Erythroblast (primary cell): ENCODE results near the gene MILR1.

Source experiments
- DNase-seq, 2 experiments: peaks; one replicate each; lab custom pipeline; 2025; lab: John Stamatoyannopoulos, UW
- GATA1 ChIP-seq: IDR thresholded peaks from 2 replicates; pipeline ENCODE4 v1.6.1; 2011; ENCODE audit warnings: low read depth, mild to moderate bottlenecking, control low read depth, low read length, moderate library complexity
- POLR2A ChIP-seq: IDR thresholded peaks from 2 replicates; pipeline ENCODE4 v1.6.1; 2011; ENCODE audit warnings: mild to moderate bottlenecking, low read length

The MILR1 gene

GRCh38 chr17:64506201-64506575 is 57.3 kb downstream of the MILR1 start, which contains the start of gene DDX5:
Gene DDX5 (minus strand): TSS chr17:64506289. CDS start chr17:64506119, 170 bp downstream.
- peak; percentile 99 for DNase-seq
- no peak for TF ChIP-seq GATA1
- peak; percentile 97 for TF ChIP-seq POLR2A

- no peak for TF ChIP-seq GATA1
- TF ChIP-seq POLR2A, result peak; percentile 88
- peak; percentile 99 for DNase-seq
Observed at GRCh38 chr17:64506576-64507412, 57.9 kb downstream of the MILR1 start, which contains the start of gene CEP95. Gene CEP95 (plus strand): TSS chr17:64506977. CDS start chr17:64507098, 121 bp downstream.

- TF ChIP-seq POLR2A, result no peak
- no peak for TF ChIP-seq GATA1
- DNase-seq, result peak; percentile 78 to 82
Observed at GRCh38 chr17:64507413-64507782, 58.5 kb downstream of the MILR1 start.

GRCh38 chr17:64508683-64509082 is 59.8 kb downstream of the MILR1 start:
- no peak for DNase-seq
- TF ChIP-seq GATA1, result no peak
- TF ChIP-seq POLR2A, result no peak

- DNase-seq, result no peak
- TF ChIP-seq GATA1 (no peak), POLR2A (no peak)
Observed at GRCh38 chr17:64509179-64509578, 60.3 kb downstream of the MILR1 start.

- no peak for TF ChIP-seq GATA1
- DNase-seq, result no peak
Observed at GRCh38 chr17:64515419-64515818, 66.5 kb downstream of the MILR1 start.

- no peak for TF ChIP-seq POLR2A
- no peak for TF ChIP-seq GATA1
- DNase-seq, result no peak
Observed at GRCh38 chr17:64515829-64516228, 66.9 kb downstream of the MILR1 start.
